Panc1 (cell line): ENCODE results near the gene PCSK5.

ENCODE experiments used
- POLR2AphosphoS5 ChIP-seq: IDR thresholded peaks from 2 replicates; pipeline ENCODE4 v1.6.1; 2012; ENCODE audit warnings: mild to moderate bottlenecking, low read depth, low read length, moderate library complexity
- TF ChIP-seq, protein P1 (sequence below): fragments of 450-650 bp; IDR thresholded peaks from 2 replicates; pipeline ENCODE4 v1.5.1; 2017; ENCODE audit warnings: mild to moderate bottlenecking

DNA sequence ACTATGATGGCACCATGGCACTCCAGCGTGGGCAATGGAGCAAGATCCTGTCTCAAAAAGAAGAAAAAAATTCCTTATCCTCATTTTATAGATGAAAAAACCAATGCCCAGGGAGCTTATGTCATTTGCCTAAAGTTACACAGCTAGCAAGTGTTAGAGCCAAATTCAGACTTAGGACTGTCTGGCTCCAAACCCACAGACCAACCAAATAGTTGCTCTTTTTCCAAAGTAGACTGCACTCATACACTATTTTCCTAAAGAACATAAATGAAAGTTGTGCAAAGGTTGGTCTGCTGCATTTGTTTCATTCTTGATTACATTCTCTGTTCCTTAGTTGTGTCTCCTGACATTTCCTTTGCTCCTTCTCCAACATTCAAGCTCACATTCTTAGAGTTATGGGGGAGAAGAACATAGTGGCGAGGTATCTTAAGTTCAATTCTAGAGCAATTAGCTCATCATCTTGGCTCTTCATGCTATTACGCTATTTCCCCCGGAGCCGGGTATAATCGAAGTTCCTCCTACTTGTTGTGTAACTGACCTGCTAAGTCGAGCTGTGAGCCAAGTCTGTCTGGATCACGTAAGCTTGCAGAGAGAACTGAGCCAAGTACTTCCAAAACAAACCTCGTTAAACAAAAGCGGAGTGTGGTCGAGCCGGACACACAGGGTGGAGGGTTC lies 365.4 kb downstream of the PCSK5 start:
- TF ChIP-seq, protein P1, sequence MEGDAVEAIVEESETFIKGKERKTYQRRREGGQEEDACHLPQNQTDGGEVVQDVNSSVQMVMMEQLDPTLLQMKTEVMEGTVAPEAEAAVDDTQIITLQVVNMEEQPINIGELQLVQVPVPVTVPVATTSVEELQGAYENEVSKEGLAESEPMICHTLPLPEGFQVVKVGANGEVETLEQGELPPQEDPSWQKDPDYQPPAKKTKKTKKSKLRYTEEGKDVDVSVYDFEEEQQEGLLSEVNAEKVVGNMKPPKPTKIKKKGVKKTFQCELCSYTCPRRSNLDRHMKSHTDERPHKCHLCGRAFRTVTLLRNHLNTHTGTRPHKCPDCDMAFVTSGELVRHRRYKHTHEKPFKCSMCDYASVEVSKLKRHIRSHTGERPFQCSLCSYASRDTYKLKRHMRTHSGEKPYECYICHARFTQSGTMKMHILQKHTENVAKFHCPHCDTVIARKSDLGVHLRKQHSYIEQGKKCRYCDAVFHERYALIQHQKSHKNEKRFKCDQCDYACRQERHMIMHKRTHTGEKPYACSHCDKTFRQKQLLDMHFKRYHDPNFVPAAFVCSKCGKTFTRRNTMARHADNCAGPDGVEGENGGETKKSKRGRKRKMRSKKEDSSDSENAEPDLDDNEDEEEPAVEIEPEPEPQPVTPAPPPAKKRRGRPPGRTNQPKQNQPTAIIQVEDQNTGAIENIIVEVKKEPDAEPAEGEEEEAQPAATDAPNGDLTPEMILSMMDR: no peak
- no peak for TF ChIP-seq POLR2AphosphoS5
